Measurements from ENCODE around the gene ZNF234. TPM values are rescaled to one million over a fixed set of nuclear protein-coding genes. Genes with fewer than 3 reads are reported as not detected.
"Not testable (repeated sequence)": the region's sequence is repeated elsewhere in the genome, so short reads cannot be mapped to it uniquely, and the experiment has no call there.

Gene ZNF234
- total RNA-seq, 2 experiments from 2014 or later, result 9.6 to 10.1 TPM

- Mint-ChIP-seq H3K4me3 (no peak overlapping the region), H3K9me3 (ENCODE audit: insufficient read depth) (peaks cover 15% of the 10 kb centered on the region), H3K27ac (no peak overlapping the region), H3K27me3 (ENCODE audit: low read depth) (no peaks in the 10 kb centered on the region), H3K4me1 (ENCODE audit: low read depth) (no peaks in the 10 kb centered on the region), H3K36me3 (ENCODE audit: low read depth) (peaks cover 35% of the 10 kb centered on the region)
- POLR2A ChIA-PET, result no interaction called here
- no peak for DNase-seq
- CTCF ChIA-PET, result interaction anchor here (0.9 kb wide), 1 partner anchor 37 kb away, joined by 3 read pairs; no protein-coding TSS in a partner anchor
- ATAC-seq, result no peak
These were observed 9.4 kb upstream of the ZNF234 start for GRCh38 chr19:44131955-44132354.

- ChIA-PET CTCF (interaction anchor here (0.9 to 1.0 kb wide), 2 partner anchors 11 to 47 kb away, joined by 3 read pairs; no protein-coding TSS in a partner anchor), POLR2A (interaction anchor here (0.5 to 1.8 kb wide), 5 partner anchors 14 to 163 kb away, joined by 3 to 9 read pairs (median 3); partner anchors contain the start of gene ZNF235)
- H3K4me3 Mint-ChIP-seq, result peak overlapping the region; percentile 94
- peaks cover 21% of the 10 kb centered on the region for H3K9me3 Mint-ChIP-seq (ENCODE audit: insufficient read depth)
- peaks cover 34% of the 10 kb centered on the region for H3K36me3 Mint-ChIP-seq (ENCODE audit: low read depth)
- H3K4me1 Mint-ChIP-seq (ENCODE audit: low read depth), result peaks cover 17% of the 10 kb centered on the region
- no peaks in the 10 kb centered on the region for H3K27me3 Mint-ChIP-seq (ENCODE audit: low read depth)
- ATAC-seq (no peak), DNase-seq (peak; percentile 25)
- peak overlapping the region; percentile 91 for H3K27ac Mint-ChIP-seq
These were observed 692 bp downstream of the ZNF234 start for GRCh38 chr19:44142059-44142433.

GRCh38 chr19:44149776-44150175, 8.4 kb downstream of the ZNF234 start:
- Mint-ChIP-seq H3K4me3 (no peak overlapping the region), H3K27ac (no peak overlapping the region), H3K4me1 (ENCODE audit: low read depth) (no peaks in the 10 kb centered on the region), H3K36me3 (ENCODE audit: low read depth) (peaks cover 78% of the 10 kb centered on the region), H3K27me3 (ENCODE audit: low read depth) (no peaks in the 10 kb centered on the region), H3K9me3 (ENCODE audit: insufficient read depth) (peaks cover 15% of the 10 kb centered on the region)
- ATAC-seq (no peak), DNase-seq (no peak)
- POLR2A ChIA-PET, result no interaction called here
- CTCF ChIA-PET, result no interaction called here

- Mint-ChIP-seq H3K4me3 (no peak overlapping the region), H3K4me1 (ENCODE audit: low read depth) (no peaks in the 10 kb centered on the region), H3K9me3 (ENCODE audit: insufficient read depth) (peaks cover 19% of the 10 kb centered on the region), H3K36me3 (ENCODE audit: low read depth) (peaks cover 73% of the 10 kb centered on the region), H3K27ac (no peak overlapping the region), H3K27me3 (ENCODE audit: low read depth) (no peaks in the 10 kb centered on the region)
- DNase-seq (no peak), ATAC-seq (no peak)
- ChIA-PET POLR2A (no interaction called here), CTCF (no interaction called here)
These were observed 10.1 kb downstream of the ZNF234 start for GRCh38 chr19:44151491-44151890.

- no peak for DNase-seq
- Mint-ChIP-seq H3K4me3 (no peak overlapping the region), H3K27me3 (ENCODE audit: low read depth) (no peaks in the 10 kb centered on the region), H3K27ac (no peak overlapping the region), H3K36me3 (ENCODE audit: low read depth) (peaks cover 54% of the 10 kb centered on the region), H3K4me1 (ENCODE audit: low read depth) (no peaks in the 10 kb centered on the region), H3K9me3 (ENCODE audit: insufficient read depth) (peaks cover 44% of the 10 kb centered on the region)
- POLR2A ChIA-PET, result interaction anchor here (0.8 kb wide), 1 partner anchor 15 kb away, joined by 3 read pairs; no protein-coding TSS in a partner anchor
- CTCF ChIA-PET, result interaction anchor here (1.0 kb wide), 1 partner anchor 9 kb away, joined by 3 read pairs; the partner anchor contains the start of gene ZNF226
- no peak for ATAC-seq
These were observed 15.1 kb downstream of the ZNF234 start for GRCh38 chr19:44156475-44156874.

DNA sequence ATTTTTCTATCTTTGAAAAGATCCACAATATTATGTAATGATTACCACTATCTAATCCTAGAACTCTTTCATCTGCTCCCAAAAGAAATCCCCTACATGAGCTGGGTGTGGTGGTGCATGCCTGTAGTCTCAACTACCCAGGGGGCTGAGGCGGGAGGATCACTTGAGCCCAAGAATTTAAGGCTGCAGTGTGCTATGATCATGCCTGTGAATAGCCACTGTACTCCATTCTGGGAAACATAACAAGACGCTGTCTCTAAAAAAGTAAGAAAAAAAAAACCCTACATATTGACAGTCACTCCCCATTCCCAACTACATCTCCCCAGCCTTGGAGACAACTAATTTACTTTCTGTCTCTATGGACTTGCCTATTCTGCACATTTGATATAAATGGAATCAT, 22.4 kb downstream of the ZNF234 start:
- ATAC-seq, result no peak
- H3K4me3 Mint-ChIP-seq, result no peak overlapping the region
- peaks cover 41% of the 10 kb centered on the region for H3K36me3 Mint-ChIP-seq (ENCODE audit: low read depth)
- H3K27ac Mint-ChIP-seq, result no peak overlapping the region
- ChIA-PET CTCF (no interaction called here), POLR2A (interaction anchor here (1.4 to 1.7 kb wide), 3 partner anchors 43 to 69 kb away, joined by 4 to 11 read pairs (median 6); partner anchors contain the start of gene ZNF227)
- no peak for DNase-seq
- no peaks in the 10 kb centered on the region for H3K27me3 Mint-ChIP-seq (ENCODE audit: low read depth)
- H3K9me3 Mint-ChIP-seq (ENCODE audit: insufficient read depth), result peaks cover 37% of the 10 kb centered on the region
- peaks cover 28% of the 10 kb centered on the region for H3K4me1 Mint-ChIP-seq (ENCODE audit: low read depth)

DNA sequence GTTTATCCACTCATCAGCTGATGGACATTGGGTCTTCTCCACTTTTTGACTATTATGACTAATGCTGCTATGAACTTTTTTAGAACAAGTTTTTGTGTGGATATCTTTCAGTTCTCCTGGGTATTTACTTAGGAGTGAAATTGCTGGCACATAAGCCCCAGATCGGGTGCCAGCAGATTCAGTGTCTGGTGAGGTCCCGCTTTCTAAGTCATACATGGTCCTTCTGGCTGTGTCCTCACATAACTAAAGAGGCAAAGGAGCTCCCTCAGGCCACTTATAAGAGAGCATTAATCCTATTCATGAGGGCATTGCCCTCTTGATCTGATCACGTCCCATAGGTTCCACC, 22.9 kb downstream of the ZNF234 start:
- H3K27ac Mint-ChIP-seq, result peak overlapping the region; percentile 96
- H3K4me1 Mint-ChIP-seq (ENCODE audit: low read depth), result peaks cover 28% of the 10 kb centered on the region
- CTCF ChIA-PET, result interaction anchor here (1.0 to 1.8 kb wide), 2 partner anchors 69 to 91 kb away, joined by 3 to 5 read pairs; no protein-coding TSS in a partner anchor
- H3K4me3 Mint-ChIP-seq, result peak overlapping the region; percentile 94
- H3K36me3 Mint-ChIP-seq (ENCODE audit: low read depth), result peaks cover 44% of the 10 kb centered on the region
- H3K27me3 Mint-ChIP-seq (ENCODE audit: low read depth), result no peaks in the 10 kb centered on the region
- DNase-seq (no peak), ATAC-seq (no peak)
- POLR2A ChIA-PET, result interaction anchor here (1.4 to 1.7 kb wide), 5 partner anchors 43 to 411 kb away, joined by 3 to 11 read pairs (median 4); partner anchors contain the start of genes ZNF180 and ZNF227
- H3K9me3 Mint-ChIP-seq (ENCODE audit: insufficient read depth), result peaks cover 40% of the 10 kb centered on the region

DNA sequence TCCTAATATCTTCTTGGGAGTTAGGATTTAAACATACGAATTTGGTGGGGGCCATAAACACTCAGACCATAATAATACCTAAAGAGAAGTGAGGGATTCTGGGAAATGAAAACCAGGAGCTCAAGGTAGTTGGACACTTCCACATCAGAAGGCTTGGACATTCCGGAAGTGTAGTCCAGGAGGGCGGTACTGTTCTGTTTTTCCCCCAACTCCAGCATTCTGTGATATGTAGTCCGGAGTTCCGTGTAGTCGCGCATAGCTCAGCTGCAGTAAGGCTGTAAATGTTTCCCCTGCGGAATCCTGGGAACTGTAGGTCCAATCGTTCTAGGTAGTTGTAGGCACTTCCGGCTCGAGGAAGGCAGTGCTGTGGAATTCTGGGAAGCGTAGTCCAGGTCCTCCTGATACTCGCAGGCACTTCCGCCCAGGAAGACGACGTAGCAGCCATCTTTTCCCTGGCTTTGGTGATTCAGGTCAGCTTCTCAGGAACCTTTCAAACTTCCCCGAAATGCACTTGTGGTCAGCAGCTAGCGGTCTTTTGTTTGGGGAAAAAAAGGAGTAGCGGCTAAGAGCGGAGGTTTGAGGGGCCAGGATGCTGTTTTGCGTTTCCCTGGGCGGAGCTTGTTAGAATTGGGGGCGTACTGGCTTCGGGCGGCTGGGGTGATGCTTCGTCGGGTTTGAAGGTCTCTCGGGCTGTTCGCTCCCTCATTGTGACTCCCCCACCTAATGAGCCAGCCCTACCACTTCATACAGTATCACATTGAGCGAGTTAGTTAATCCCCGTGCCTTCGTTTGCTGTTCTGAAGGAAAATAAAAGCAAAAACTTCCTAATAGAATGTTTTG, 23.5 kb downstream of the ZNF234 start, which contains the start of gene ZNF226:
ZNF226 (plus strand) TSS at position 428 of the 840 bp plus-strand sequence. CDS start 4,981 bp downstream, outside the sequence.
- DNase-seq (peak; percentile 86), ATAC-seq (peak; percentile 90)
- Mint-ChIP-seq H3K9me3 (ENCODE audit: insufficient read depth) (peaks cover 41% of the 10 kb centered on the region), H3K27me3 (ENCODE audit: low read depth) (no peaks in the 10 kb centered on the region), H3K4me3 (peak within 1 kb of the TSS; percentile 94), H3K27ac (peak within 1 kb of the TSS; percentile 96), H3K4me1 (ENCODE audit: low read depth) (peaks cover 28% of the 10 kb centered on the region), H3K36me3 (ENCODE audit: low read depth) (peaks cover 50% of the 10 kb centered on the region)
- ChIA-PET CTCF (interaction anchor here (1.0 to 1.8 kb wide), 3 partner anchors 8 to 92 kb away, joined by 3 to 5 read pairs (median 3); no protein-coding TSS in a partner anchor), POLR2A (interaction anchor here (1.3 to 1.7 kb wide), 6 partner anchors 42 to 411 kb away, joined by 3 to 11 read pairs (median 4); partner anchors contain the start of genes ZNF180, ZNF227 and ZNF235)

DNA sequence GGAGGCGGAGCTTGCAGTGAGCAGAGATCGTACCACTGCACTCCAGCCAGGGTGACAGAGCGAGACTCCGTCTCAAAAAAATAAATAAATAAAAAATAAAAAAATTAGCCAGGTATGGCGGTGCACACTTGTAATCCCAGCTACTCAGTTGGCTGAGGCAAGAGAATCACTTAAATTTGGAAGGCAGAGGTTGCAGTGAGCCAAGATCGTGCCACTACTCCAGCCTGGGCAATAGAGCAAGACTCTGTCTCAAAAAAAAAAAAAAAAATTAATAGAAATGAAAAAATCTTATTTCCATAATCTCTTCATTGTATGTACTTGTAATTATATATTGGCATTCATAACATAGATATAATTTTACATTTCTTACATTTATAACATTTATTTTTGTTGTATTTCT, 29.3 kb downstream of the ZNF234 start:
- POLR2A ChIA-PET, result not testable (repeated sequence)
- peaks cover 15% of the 10 kb centered on the region for H3K4me1 Mint-ChIP-seq (ENCODE audit: low read depth)

DNA sequence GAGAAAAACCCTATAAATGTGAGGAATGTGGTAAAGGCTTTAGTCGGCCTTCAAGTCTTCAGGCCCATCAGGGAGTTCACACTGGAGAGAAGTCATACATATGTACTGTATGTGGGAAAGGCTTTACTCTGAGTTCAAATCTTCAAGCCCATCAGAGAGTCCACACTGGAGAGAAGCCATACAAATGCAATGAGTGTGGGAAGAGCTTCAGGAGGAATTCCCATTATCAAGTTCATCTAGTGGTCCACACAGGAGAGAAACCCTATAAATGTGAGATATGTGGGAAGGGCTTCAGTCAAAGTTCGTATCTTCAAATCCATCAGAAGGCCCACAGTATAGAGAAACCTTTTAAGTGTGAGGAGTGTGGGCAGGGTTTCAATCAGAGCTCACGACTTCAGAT, 35.2 kb downstream of the ZNF234 start:
- Mint-ChIP-seq H3K27ac (no peak overlapping the region), H3K4me3 (no peak overlapping the region), H3K9me3 (ENCODE audit: insufficient read depth) (peaks cover 75% of the 10 kb centered on the region), H3K4me1 (ENCODE audit: low read depth) (no peaks in the 10 kb centered on the region), H3K27me3 (ENCODE audit: low read depth) (no peaks in the 10 kb centered on the region), H3K36me3 (ENCODE audit: low read depth) (peaks cover 65% of the 10 kb centered on the region)
- CTCF ChIA-PET, result no interaction called here
- ATAC-seq (no peak), DNase-seq (no peak)
- POLR2A ChIA-PET, result no interaction called here

More for the DNA sequence above, 29.3 kb downstream of the ZNF234 start:
- CTCF ChIA-PET; ATAC-seq; H3K27me3 Mint-ChIP-seq (ENCODE audit: low read depth); H3K4me3 Mint-ChIP-seq; H3K27ac Mint-ChIP-seq; DNase-seq: not testable (repeated sequence)
- H3K36me3 Mint-ChIP-seq (ENCODE audit: low read depth), result peaks cover 84% of the 10 kb centered on the region
- peaks cover 44% of the 10 kb centered on the region for H3K9me3 Mint-ChIP-seq (ENCODE audit: insufficient read depth)

DNA sequence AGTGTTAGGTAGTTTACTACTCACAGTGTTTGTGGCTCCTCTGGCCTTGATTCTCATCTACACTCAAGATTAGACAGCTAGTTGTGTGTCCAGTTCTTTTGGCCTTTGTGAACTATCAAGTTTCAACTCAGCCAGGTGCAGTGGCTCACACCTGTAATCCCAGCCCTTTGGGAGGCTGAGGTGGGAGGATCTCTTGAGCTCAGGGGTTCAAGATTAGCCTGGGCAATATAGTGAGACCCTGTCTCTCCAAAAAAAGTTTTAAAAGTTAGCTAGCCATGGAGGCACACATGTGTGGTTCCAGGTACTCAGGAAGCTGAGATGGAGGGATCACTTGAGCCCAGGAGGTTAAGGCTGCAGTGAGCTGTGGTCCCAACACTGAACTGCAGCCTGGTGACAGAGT, 39.6 kb downstream of the ZNF234 start:
- H3K9me3 Mint-ChIP-seq (ENCODE audit: insufficient read depth), result peaks cover 60% of the 10 kb centered on the region
- H3K27me3 Mint-ChIP-seq (ENCODE audit: low read depth), result peaks cover 1% of the 10 kb centered on the region
- no peak overlapping the region for H3K27ac Mint-ChIP-seq
- ATAC-seq (no peak), DNase-seq (no peak)
- no peak overlapping the region for H3K4me3 Mint-ChIP-seq
- H3K4me1 Mint-ChIP-seq (ENCODE audit: low read depth), result no peaks in the 10 kb centered on the region
- ChIA-PET CTCF (no interaction called here), POLR2A (no interaction called here)
- peaks cover 21% of the 10 kb centered on the region for H3K36me3 Mint-ChIP-seq (ENCODE audit: low read depth)

GRCh38 chr19:44182145-44182544, 40.8 kb downstream of the ZNF234 start:
- ChIA-PET POLR2A (no interaction called here), CTCF (no interaction called here)
- H3K4me3 Mint-ChIP-seq, result no peak overlapping the region
- H3K9me3 Mint-ChIP-seq (ENCODE audit: insufficient read depth), result peaks cover 52% of the 10 kb centered on the region
- H3K27ac Mint-ChIP-seq, result no peak overlapping the region
- peaks cover 9% of the 10 kb centered on the region for H3K36me3 Mint-ChIP-seq (ENCODE audit: low read depth)
- ATAC-seq (no peak), DNase-seq (no peak)
- H3K27me3 Mint-ChIP-seq (ENCODE audit: low read depth), result peaks cover 3% of the 10 kb centered on the region
- no peaks in the 10 kb centered on the region for H3K4me1 Mint-ChIP-seq (ENCODE audit: low read depth)

All from activated CD8-positive, alpha-beta T cell treated with anti-CD3 and anti-CD28 coated beads, Interleukin-2, amount 10 ng/mL, durations not matched to agents 7 days and 5 days (primary cell).